IMR-90 (cell line): Measurements from ENCODE around the gene ANKLE2. TPM values are rescaled to one million over a fixed set of nuclear protein-coding genes. Genes with fewer than 3 reads are reported as not detected.

Experiments used
- ATAC-seq: fragments of 200-7000 bp; cut with Tn5 transposase; 2 replicates; pipeline ENCODE4 v1.9.1; 2020; ENCODE audit warnings: low read depth, mild to moderate bottlenecking, moderate library complexity
- BruUV-seq: library from RNA; stranded (reverse); fragments of 400-500 nt; replicated peaks from 2 replicates; lab custom pipeline; 2021; lab: Mats Ljungman, UMichigan
- CTCF ChIA-PET: fragments of 300-600 bp; formaldehyde crosslinking; extraction: SDS; loops from one replicate; lab custom pipeline; 2021; ENCODE audit warnings: antibody characterized with exemption; lab: Yijun Ruan, JAX
- POLR2A ChIA-PET: fragments of 300-600 bp; sonication (Branson Sonifier 250); formaldehyde crosslinking; loops from one replicate; lab custom pipeline; 2022; ENCODE audit warnings: antibody characterized with exemption; ENCODE audit not compliant: unreplicated experiment; lab: Charles Lee
- DNase-seq: peaks from one replicate; pipeline ENCODE4 v3.0.0; 2013
- H2AFZ ChIP-seq: replicated peaks from 2 replicates; pipeline ENCODE3; 2013; ENCODE audit warnings: low read length, mild to moderate bottlenecking; ENCODE audit not compliant: poor library complexity
- H2AK5ac ChIP-seq: 2 replicates; pipeline ENCODE4 v1.6.1; 2013; ENCODE audit warnings: low read depth, low read length, inconsistent platforms
- H2AK9ac ChIP-seq: replicated peaks from 2 replicates; pipeline ENCODE3; 2013; ENCODE audit warnings: mild to moderate bottlenecking, low read depth, low read length, moderate library complexity; ENCODE audit not compliant: poor library complexity
- H2BK120ac ChIP-seq: 2 replicates; pipeline ENCODE4 v1.6.1; 2013; ENCODE audit warnings: low read depth, low read length, inconsistent platforms
- H2BK15ac ChIP-seq: 3 replicates; pipeline ENCODE4 v1.6.1; 2013; ENCODE audit warnings: low read depth, low read length, inconsistent platforms
- H2BK20ac ChIP-seq: 2 replicates; pipeline ENCODE4 v1.6.1; 2013; ENCODE audit warnings: low read depth, mild to moderate bottlenecking, inconsistent platforms, low read length, moderate library complexity
- H2BK5ac ChIP-seq: 2 replicates; pipeline ENCODE4 v1.6.1; 2013; ENCODE audit warnings: mild to moderate bottlenecking, low read depth, low read length, inconsistent platforms; ENCODE audit not compliant: poor library complexity, severe bottlenecking
- H3K14ac ChIP-seq: replicated peaks from 2 replicates; pipeline ENCODE4 v1.6.1; 2013; ENCODE audit warnings: low read depth, low read length, inconsistent platforms
- H3K18ac ChIP-seq: 2 replicates; pipeline ENCODE4 v1.6.1; 2013; ENCODE audit warnings: low read depth, low read length, control low read depth
- H3K23ac ChIP-seq: 2 replicates; pipeline ENCODE4 v1.6.1; 2013; ENCODE audit warnings: low read depth, low read length, inconsistent platforms
- H3K27ac ChIP-seq: 2 replicates; pipeline ENCODE4 v1.5.1; 2013; ENCODE audit warnings: mild to moderate bottlenecking, control low read depth, low read length; ENCODE audit not compliant: insufficient read depth
- H3K27me3 ChIP-seq: 2 replicates; pipeline ENCODE4 v1.6.1; 2013; ENCODE audit warnings: low read length; ENCODE audit not compliant: control insufficient read depth, insufficient read depth
- H3K36me3 ChIP-seq: 2 replicates; pipeline ENCODE4 v1.6.1; 2013; ENCODE audit warnings: low read length, mixed read lengths; ENCODE audit not compliant: control insufficient read depth, insufficient read depth
- H3K4ac ChIP-seq: 2 replicates; pipeline ENCODE4 v1.6.1; 2013; ENCODE audit warnings: low read depth, low read length, inconsistent platforms
- H3K4me1 ChIP-seq: 2 replicates; pipeline ENCODE4 v1.6.1; 2013; ENCODE audit warnings: low read length, mixed read lengths; ENCODE audit not compliant: control insufficient read depth, insufficient read depth
- H3K4me2 ChIP-seq: 2 replicates; pipeline ENCODE4 v1.6.1; 2013; ENCODE audit warnings: low read depth, mild to moderate bottlenecking, control low read depth, low read length, moderate library complexity
- H3K4me3 ChIP-seq: 2 replicates; pipeline ENCODE4 v1.5.1; 2013; ENCODE audit warnings: low read depth, mild to moderate bottlenecking, control low read depth, low read length, moderate library complexity; ENCODE audit not compliant: insufficient read depth
- H3K56ac ChIP-seq: 2 replicates; pipeline ENCODE4 v1.6.1; 2013; ENCODE audit warnings: low read length, inconsistent platforms; ENCODE audit not compliant: insufficient read depth; ENCODE audit errors: extremely low read depth
- H3K79me1 ChIP-seq, 2 experiments: 2 replicates each; pipeline ENCODE4 v1.6.1; 2013; ENCODE audit warnings: low read length in 2 of 2, inconsistent platforms in 1 of 2, low read depth in 1 of 2
- H3K9ac ChIP-seq: 2 replicates; pipeline ENCODE4 v1.6.1; 2013; ENCODE audit warnings: low read depth, low read length, control low read depth
- H3K9me1 ChIP-seq: 2 replicates; pipeline ENCODE4 v1.6.1; 2013; ENCODE audit warnings: low read length, inconsistent platforms; ENCODE audit not compliant: insufficient read depth
- H3K9me3 ChIP-seq: 2 replicates; pipeline ENCODE4 v1.6.1; 2013; ENCODE audit warnings: low read length; ENCODE audit not compliant: control insufficient read depth, insufficient read depth
- H4K20me1 ChIP-seq: 2 replicates; pipeline ENCODE4 v1.6.1; 2013; ENCODE audit warnings: low read length, inconsistent platforms; ENCODE audit not compliant: insufficient read depth
- H4K5ac ChIP-seq: 2 replicates; pipeline ENCODE4 v1.6.1; 2013; ENCODE audit warnings: mild to moderate bottlenecking, low read depth, low read length, control low read depth
- H4K8ac ChIP-seq, 2 experiments: 2 replicates each; pipeline ENCODE4 v1.6.1; 2013; ENCODE audit warnings: low read depth in 2 of 2, low read length in 2 of 2, control low read depth in 1 of 2, inconsistent platforms in 1 of 2
- H4K91ac ChIP-seq: 2 replicates; pipeline ENCODE4 v1.6.1; 2013; ENCODE audit warnings: low read depth, low read length, inconsistent platforms; ENCODE audit not compliant: insufficient read depth
- BHLHE40 ChIP-seq: fragments of 150-350 bp; IDR thresholded peaks from 2 replicates; pipeline ENCODE4 v1.6.1; 2016; ENCODE audit warnings: mild to moderate bottlenecking, low read depth, low read length
- CEBPB ChIP-seq: IDR thresholded peaks from 2 replicates; pipeline ENCODE4 v1.6.1; 2012; ENCODE audit warnings: low read depth, low read length, improper control_type of control experiment
- FOS ChIP-seq: fragments of 150-350 bp; IDR thresholded peaks from 2 replicates; pipeline ENCODE4 v1.6.1; 2016; ENCODE audit warnings: low read depth, low read length
- MAFK ChIP-seq: IDR thresholded peaks from 2 replicates; pipeline ENCODE4 v1.6.1; 2012; ENCODE audit warnings: low read depth, low read length, improper control_type of control experiment
- MAZ ChIP-seq: IDR thresholded peaks from 2 replicates; pipeline ENCODE4 v1.6.1; 2012; ENCODE audit warnings: low read depth, mild to moderate bottlenecking, low read length, improper control_type of control experiment, moderate library complexity, borderline replicate concordance
- MXI1 ChIP-seq: IDR thresholded peaks from 2 replicates; pipeline ENCODE4 v1.6.1; 2012; ENCODE audit warnings: low read depth, mild to moderate bottlenecking, low read length, moderate library complexity, borderline replicate concordance
- NFE2L2 ChIP-seq: fragments of 150-350 bp; IDR thresholded peaks from 2 replicates; pipeline ENCODE4 v1.6.1; 2016; ENCODE audit warnings: low read depth, mild to moderate bottlenecking, low read length
- POLR2A ChIP-seq: IDR thresholded peaks from 2 replicates; pipeline ENCODE4 v1.6.1; 2012; ENCODE audit warnings: mild to moderate bottlenecking, low read depth, low read length
- RAD21 ChIP-seq: IDR thresholded peaks from 2 replicates; pipeline ENCODE4 v1.6.1; 2012; ENCODE audit warnings: low read length, improper control_type of control experiment
- SMC3 ChIP-seq: fragments of 150-350 bp; IDR thresholded peaks from 2 replicates; pipeline ENCODE4 v1.6.1; 2016; ENCODE audit warnings: low read depth, mild to moderate bottlenecking, antibody characterized with exemption, low read length, moderate library complexity
- WGBS, 2 experiments: methylation state at CpG; one replicate each; pipeline versions ENCODE4 v1.1.5 to v1.1.7; 2013; ENCODE audit warnings: missing lambda C conversion rate in 2 of 2; ENCODE audit not compliant: insufficient read length in 1 of 2; ENCODE audit errors: extremely low coverage in 2 of 2; 5-methylcytosine and 5-hydroxymethylcytosine counted together
- dilution Hi-C: fragments of 300-500 bp; cut with HindIII; formaldehyde crosslinking; loops from one replicate; pipeline ENCODE4 v1.14.3; 2018; ENCODE audit warnings: low sequenced_read_pairs; ENCODE audit not compliant: unreplicated experiment
- in situ Hi-C: fragments of 300-500 bp; cut with MboI; formaldehyde crosslinking; loops from 3 replicates; pipeline ENCODE4 v1.14.3; 2019; ENCODE audit warnings: low sequenced_read_pairs, inconsistent platforms, mixed read lengths
- intact Hi-C: fragments of 100-400 bp; cut with micrococcal nuclease; formaldehyde crosslinking; loops from 2 replicates; pipeline ENCODE4 v1.10.0; 2022
- polyA plus RNA-seq, 3 experiments: library from polyadenylated mRNA; depleted of rRNA; stranded (reverse); fragments of >200 nt; gene quantifications; 2 replicates each; pipeline ENCODE4 v1.2.3, GENCODE V29; 2012; ENCODE audit warnings: low replicate concordance in 1 of 3
- total RNA-seq: library from RNA; depleted of rRNA; stranded (reverse); fragments of >200 nt; gene quantifications from 2 replicates; pipeline ENCODE4 v1.2.3, GENCODE V29; 2012
- TF ChIP-seq, protein P1 (sequence below): conservative IDR thresholded peaks from 2 replicates; pipeline ENCODE4 v1.5.1; 2012; ENCODE audit warnings: mild to moderate bottlenecking, low read depth, low read length, improper control_type of control experiment
- TF ChIP-seq, protein P2 (sequence below): fragments of 150-350 bp; IDR thresholded peaks from 2 replicates; pipeline ENCODE4 v1.6.1; 2017; ENCODE audit warnings: mild to moderate bottlenecking, antibody characterized with exemption, low read length, low read depth
- TF ChIP-seq, protein P3 (sequence below): fragments of 150-350 bp; IDR thresholded peaks from 2 replicates; pipeline ENCODE4 v1.6.1; 2016; ENCODE audit warnings: low read depth, mild to moderate bottlenecking, low read length, moderate library complexity, borderline replicate concordance

ANKLE2 gene
- total and polyA plus RNA-seq, 2 of the 4 experiments (the other 2 are of a cell fraction), result 63.4 to 82.4 TPM

DNA sequence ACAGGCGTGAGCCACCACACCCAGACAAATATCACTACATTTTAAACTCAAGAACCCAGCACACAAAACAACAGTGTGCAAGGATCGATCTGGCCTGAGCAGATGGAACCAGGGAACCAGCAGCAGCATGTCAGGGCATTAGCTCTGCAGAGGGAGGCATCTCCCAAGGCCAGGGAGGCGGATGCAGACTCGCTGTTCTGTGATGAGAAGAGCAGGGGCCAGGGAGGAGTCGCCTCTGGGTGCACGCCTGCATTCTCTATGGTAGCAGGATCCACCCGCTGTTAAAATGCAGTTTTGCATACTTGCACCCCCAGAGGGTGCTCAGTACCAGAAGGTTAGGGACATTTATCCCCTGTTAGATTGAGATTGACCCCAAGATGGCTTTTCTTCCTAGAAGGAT is 33.1 kb downstream of the ANKLE2 start (continued):
- TF ChIP-seq, protein P1, sequence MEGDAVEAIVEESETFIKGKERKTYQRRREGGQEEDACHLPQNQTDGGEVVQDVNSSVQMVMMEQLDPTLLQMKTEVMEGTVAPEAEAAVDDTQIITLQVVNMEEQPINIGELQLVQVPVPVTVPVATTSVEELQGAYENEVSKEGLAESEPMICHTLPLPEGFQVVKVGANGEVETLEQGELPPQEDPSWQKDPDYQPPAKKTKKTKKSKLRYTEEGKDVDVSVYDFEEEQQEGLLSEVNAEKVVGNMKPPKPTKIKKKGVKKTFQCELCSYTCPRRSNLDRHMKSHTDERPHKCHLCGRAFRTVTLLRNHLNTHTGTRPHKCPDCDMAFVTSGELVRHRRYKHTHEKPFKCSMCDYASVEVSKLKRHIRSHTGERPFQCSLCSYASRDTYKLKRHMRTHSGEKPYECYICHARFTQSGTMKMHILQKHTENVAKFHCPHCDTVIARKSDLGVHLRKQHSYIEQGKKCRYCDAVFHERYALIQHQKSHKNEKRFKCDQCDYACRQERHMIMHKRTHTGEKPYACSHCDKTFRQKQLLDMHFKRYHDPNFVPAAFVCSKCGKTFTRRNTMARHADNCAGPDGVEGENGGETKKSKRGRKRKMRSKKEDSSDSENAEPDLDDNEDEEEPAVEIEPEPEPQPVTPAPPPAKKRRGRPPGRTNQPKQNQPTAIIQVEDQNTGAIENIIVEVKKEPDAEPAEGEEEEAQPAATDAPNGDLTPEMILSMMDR, result no peak
- TF ChIP-seq FOS (no peak), BHLHE40 (no peak)

DNA sequence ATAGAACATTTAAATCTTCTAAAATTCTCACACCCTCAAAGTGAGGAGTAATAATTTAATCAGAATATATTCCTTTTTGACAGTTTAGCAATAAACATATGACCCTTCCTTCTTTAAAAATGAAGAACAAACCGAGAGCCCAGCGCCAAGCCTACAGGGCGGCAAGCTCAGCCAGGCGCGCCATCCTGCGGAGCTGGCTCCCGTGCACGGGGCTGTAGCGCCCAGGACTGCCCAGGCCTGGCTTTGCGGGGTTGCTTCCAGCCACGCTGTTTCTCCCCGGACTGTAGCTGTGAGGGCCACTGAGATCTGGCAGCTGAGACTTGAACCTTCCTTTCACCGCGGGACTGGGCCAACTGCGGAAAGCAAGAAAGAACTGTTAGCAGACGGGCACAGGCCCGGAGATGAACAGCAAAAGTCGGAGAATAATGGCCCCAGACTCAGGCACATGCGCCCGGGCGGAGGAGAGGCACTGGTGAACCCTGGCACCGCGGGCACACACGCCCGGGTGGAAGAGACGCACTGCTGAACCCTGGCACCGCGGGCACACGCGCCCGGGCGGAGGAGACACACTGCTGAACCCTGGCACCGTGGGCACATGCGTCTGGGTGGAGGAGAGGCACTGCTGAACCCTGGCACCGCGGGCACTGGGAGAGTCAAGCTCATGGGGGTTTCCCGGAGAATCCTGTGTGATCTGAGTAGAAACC is 34.4 kb downstream of the ANKLE2 start:
- H2AFZ ChIP-seq, result no peak overlapping the region
- no peak overlapping the region for H3K4me2 ChIP-seq
- H4K8ac ChIP-seq, result no peak overlapping the region
- dilution Hi-C loops, result no loop called here
- no peak for DNase-seq
- no peak overlapping the region for H2AK5ac ChIP-seq
- peaks cover 27 to 47% of the 10 kb centered on the region in 2 experiments for H3K79me1 ChIP-seq
- no peak overlapping the region for H2AK9ac ChIP-seq
- H4K5ac ChIP-seq, result no peak overlapping the region
- H3K4ac ChIP-seq, result no peak overlapping the region
- H3K36me3 ChIP-seq, result peaks cover 68% of the 10 kb centered on the region
- no peak for ATAC-seq
- H2BK120ac ChIP-seq, result no peak overlapping the region
- in situ Hi-C loops, result no loop called here
- BruUV-seq, result no TSS peak
- no peak overlapping the region for H2BK5ac ChIP-seq
- no peak overlapping the region for H3K9ac ChIP-seq
- H2BK20ac ChIP-seq, result no peak overlapping the region
- H2BK15ac ChIP-seq, result no peak overlapping the region
- no peaks in the 10 kb centered on the region for H3K9me1 ChIP-seq
- ChIA-PET CTCF (no interaction called here), POLR2A (no interaction called here)
- no peak overlapping the region for H3K18ac ChIP-seq
- intact Hi-C loops, result no loop called here
- WGBS, 2 experiments, result 90% methylated on average over 20 of the region's 37 CpGs; no CpG with 5 or more reads in 1 of the 2 experiments
- H3K56ac ChIP-seq, result no peak overlapping the region
- H3K4me1 ChIP-seq, result no peaks in the 10 kb centered on the region
- no peak overlapping the region for H3K14ac ChIP-seq
- no peak overlapping the region for H4K91ac ChIP-seq
- no peaks in the 10 kb centered on the region for H3K9me3 ChIP-seq
- no peaks in the 10 kb centered on the region for H3K27me3 ChIP-seq
- peaks cover 30% of the 10 kb centered on the region for H4K20me1 ChIP-seq
- H3K27ac ChIP-seq, result no peak overlapping the region
- no peak overlapping the region for H3K4me3 ChIP-seq
- H3K23ac ChIP-seq, result no peak overlapping the region
- TF ChIP-seq MAFK (no peak), MXI1 (no peak), POLR2A (no peak), SMC3 (no peak), NFE2L2 (no peak), BHLHE40 (no peak), RAD21 (no peak), MAZ (no peak), CEBPB (no peak)
- TF ChIP-seq, protein P2, sequence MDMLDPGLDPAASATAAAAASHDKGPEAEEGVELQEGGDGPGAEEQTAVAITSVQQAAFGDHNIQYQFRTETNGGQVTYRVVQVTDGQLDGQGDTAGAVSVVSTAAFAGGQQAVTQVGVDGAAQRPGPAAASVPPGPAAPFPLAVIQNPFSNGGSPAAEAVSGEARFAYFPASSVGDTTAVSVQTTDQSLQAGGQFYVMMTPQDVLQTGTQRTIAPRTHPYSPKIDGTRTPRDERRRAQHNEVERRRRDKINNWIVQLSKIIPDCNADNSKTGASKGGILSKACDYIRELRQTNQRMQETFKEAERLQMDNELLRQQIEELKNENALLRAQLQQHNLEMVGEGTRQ, result no peak
- TF ChIP-seq, protein P3, sequence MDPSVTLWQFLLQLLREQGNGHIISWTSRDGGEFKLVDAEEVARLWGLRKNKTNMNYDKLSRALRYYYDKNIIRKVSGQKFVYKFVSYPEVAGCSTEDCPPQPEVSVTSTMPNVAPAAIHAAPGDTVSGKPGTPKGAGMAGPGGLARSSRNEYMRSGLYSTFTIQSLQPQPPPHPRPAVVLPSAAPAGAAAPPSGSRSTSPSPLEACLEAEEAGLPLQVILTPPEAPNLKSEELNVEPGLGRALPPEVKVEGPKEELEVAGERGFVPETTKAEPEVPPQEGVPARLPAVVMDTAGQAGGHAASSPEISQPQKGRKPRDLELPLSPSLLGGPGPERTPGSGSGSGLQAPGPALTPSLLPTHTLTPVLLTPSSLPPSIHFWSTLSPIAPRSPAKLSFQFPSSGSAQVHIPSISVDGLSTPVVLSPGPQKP, result no peak
